Activated CD4-positive, alpha-beta T cell treated with anti-CD3 and anti-CD28 coated beads, Interleukin-2, amount 50 U/mL, for 48 hours (primary cell): ENCODE data around the gene TRIO.

Source experiments
- DNase-seq, 2 experiments: peaks; one replicate each; pipeline ENCODE4 v3.0.0-alpha.2; 2020

The TRIO gene

GRCh38 chr5:14229181-14229580, 86.0 kb downstream of the TRIO start:
- no peak for DNase-seq

GRCh38 chr5:14229734-14230133, 86.6 kb downstream of the TRIO start:
- no peak for DNase-seq

- DNase-seq: no peak
These were observed 88.0 kb downstream of the TRIO start for GRCh38 chr5:14231156-14231555.

DNA sequence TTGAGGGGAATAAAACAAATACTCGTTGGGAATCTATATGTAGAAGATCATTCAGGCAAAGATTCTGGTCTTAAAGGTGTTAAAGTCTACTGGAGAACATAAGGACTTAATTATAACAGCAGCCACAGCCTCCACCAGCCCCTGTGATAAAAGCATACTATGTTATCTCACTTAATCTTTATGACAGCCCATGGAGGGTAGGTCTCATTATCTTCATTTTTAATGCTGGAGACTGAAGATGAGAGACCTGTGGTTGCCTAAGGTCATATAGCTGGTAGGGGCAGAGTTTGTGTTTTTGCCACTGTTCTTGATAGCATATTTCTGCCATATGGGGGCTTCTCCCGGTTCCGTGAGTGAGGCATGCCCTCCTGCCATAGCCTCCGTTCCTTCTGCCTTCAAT, 88.7 kb downstream of the TRIO start:
- no peak for DNase-seq

DNA sequence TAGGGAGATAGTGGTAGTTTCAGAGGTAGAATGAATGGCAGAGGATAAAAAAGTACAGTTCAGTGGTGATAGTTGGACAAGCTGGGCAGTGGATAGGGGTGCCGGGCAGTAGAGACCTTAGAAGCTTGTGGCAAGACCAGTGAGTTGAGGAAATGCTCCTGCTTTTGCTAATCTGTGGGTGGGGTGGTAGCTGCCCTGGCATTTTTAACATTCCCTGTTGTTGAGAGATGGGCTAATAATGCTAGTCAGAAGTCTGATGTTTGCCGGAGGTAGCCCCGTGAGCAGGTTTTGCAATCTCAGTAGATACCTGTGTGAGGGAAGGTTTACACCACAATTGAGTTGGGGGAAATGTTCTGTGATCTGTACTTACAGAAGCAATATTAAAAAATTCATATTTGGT, 91.1 kb downstream of the TRIO start:
- DNase-seq: no peak

- DNase-seq: no peak
These were observed 92.7 kb downstream of the TRIO start for GRCh38 chr5:14235872-14236271.

- DNase-seq: no peak
These were observed 93.6 kb downstream of the TRIO start for GRCh38 chr5:14236757-14237156.

DNA sequence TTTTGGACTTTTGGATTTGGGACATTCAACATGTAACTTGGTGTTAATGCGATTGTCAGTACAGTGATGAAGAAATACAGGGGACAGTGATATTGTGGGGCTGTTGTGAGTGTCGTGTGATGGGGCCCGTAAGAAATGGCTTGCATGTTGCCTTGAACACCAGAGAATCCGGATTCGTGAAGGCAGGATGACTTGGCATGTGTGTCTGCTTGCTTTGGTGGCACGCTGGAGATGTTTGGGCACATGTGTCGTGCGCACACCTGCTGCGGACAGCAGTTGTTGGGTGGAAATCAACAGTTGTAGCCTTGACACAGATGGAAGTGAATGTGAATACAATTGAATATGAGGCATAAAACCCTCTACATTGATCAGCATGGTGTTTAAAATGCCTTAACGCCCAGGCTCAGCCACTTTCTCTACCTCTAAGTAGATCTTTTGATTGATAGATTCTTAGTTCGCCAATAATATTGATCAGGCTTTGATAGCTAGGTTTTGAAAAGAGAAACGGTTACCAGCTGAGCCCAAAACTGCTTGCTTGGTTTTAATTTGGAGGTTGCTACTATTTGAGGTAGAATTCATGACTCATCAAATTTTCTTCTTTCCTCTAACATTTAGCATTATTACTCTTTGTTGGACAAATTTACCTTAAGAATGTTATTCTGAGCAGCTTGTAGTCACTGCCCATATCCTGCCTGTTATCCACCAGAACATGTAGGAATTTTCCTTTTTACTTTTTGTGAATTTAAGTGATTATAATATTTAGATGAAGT, 94.4 kb downstream of the TRIO start:
- DNase-seq: no peak

GRCh38 chr5:14238272-14238671, 95.1 kb downstream of the TRIO start:
- no peak for DNase-seq

- DNase-seq: no peak
These were observed 96.3 kb downstream of the TRIO start for GRCh38 chr5:14239404-14239803.

- DNase-seq: no peak
These were observed 96.8 kb downstream of the TRIO start for GRCh38 chr5:14239951-14240350.

DNA sequence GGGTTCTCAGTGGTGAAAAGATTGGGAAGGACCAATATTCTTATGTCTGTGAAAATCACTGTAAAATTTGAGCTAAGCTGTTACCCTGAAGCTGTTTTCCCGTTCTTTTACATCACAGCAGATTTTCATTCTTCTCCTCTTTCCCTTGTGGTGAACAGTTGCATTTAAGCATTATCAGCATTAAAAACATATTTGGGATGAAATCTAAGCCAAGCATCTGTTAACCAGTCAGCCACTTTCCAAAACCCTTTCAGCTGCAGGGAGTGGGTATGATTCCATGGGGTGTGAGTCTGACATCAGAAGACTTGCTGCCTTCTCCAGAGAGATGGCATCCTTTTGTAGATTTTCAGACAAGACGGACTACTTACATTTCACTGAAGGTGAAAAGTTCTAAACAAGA, 97.2 kb downstream of the TRIO start:
- DNase-seq: no peak

GRCh38 chr5:14241141-14241540, 98.0 kb downstream of the TRIO start:
- no peak for DNase-seq

GRCh38 chr5:14242447-14242846, 99.3 kb downstream of the TRIO start:
- DNase-seq: no peak

GRCh38 chr5:14242871-14243383, 99.8 kb downstream of the TRIO start:
- DNase-seq: no peak

GRCh38 chr5:14243766-14244165, 100.6 kb downstream of the TRIO start:
- DNase-seq: no peak

GRCh38 chr5:14244721-14245120, 101.6 kb downstream of the TRIO start:
- DNase-seq: no peak

DNA sequence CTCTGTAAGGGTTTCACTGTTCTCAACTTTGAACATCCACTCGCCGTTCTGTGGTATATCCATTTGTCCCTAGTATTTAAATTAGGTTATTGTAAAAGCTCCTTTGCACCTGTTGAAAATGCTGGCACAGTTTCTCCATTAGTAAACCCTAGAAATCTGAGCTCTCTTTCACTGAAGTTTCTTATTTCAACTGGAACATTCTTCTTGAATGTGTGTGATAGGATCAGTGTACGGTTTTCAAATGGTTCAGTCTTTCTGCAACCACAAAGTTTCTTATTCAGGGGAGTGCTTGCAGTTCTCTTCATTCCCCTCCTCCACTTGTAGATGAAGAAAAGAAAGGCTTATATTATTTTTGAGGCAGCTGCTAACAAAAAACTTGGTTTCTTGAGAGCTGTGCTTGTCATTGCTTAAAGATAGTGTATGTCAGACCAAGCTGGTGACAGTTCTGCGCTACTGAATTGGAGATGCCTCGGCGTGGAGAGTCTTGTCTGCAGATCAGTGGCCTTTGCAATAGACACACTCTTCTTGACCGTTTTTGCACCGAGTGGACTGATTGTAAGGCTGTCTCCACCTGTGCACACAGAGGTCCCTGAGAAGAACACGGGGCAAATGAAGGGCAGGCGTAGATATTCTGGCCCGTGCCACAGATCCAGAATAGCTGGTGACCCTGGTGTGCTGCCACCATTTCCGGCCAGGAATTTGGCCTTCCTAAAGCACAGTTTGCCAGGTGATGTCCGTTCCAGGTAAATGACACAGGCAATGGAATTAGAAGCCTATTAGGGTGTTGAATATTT, 102.2 kb downstream of the TRIO start:
- no peak for DNase-seq

- no peak for DNase-seq
These were observed 103.4 kb downstream of the TRIO start for GRCh38 chr5:14246350-14247053.

DNA sequence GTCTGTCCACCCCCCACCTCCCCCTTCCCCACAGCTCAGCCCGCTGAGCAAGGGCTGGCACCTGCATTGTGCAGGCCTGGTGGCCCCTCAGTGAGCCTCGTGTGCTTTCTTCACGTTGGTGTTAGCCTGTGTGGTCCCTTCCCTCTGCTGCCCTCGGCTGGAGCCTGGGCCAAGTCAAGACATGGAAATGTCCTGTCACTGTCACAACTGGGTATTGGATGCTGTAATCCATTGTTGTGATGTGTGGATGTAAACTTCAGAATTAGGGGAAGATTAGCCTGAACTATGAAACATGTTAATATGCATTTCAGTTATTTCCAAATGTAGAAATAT, 103.9 kb downstream of the TRIO start:
- no peak for DNase-seq

GRCh38 chr5:14249258-14250082, 106.3 kb downstream of the TRIO start:
- DNase-seq: no peak

GRCh38 chr5:14250084-14250695, 107.0 kb downstream of the TRIO start:
- no peak for DNase-seq
